Activated CD8-positive, alpha-beta memory T cell treated with anti-CD3 and anti-CD28 coated beads for 1 hour (primary cell): ENCODE results near the gene CEACAM16.

Experiments
- DNase-seq, 2 donors: peaks; one replicate each; pipeline ENCODE4 v3.0.0-alpha.2; 2020; ENCODE audit warnings: low read depth in 1 of 2; ENCODE audit errors: extremely low read depth in 1 of 2

Gene CEACAM16

GRCh38 chr19:44757735-44758505 is 59.0 kb downstream of the CEACAM16 start:
- no peak for DNase-seq

GRCh38 chr19:44758596-44758995 is 59.6 kb downstream of the CEACAM16 start:
- no peak for DNase-seq

DNA sequence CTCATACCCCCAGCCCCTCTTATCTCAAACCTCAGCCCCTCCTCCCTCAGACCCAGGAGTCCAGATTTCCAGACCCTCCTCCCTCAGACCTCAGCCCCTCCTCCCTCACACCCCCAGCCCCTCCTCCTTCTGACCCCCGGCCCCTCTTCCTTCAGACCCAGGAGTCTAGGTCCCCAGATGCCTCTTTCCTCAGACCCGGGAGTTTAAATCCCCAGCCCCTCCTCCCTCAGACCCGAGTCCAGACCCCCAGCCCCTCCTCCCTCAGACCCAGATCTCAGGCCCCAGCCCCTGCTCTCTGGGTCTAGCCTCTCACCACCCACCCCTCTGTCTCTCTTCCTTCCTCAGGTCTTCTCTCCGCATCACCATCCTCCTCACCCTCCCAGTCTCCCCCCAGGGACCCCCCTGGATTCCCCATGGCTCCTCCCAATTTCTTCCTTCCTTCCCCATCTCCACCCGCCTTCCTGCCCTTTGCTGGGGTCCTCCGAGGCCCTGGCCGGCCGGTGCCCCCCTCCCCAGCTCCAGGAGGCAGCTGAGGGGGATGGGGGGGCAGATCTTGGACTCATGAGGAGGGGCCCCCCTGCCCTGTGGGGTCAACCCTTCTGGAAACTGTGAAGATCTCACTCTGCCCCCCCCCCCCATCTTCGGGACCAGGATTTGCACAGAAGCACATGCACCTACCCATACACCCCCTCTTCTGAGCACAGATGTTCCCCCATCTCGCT is 60.3 kb downstream of the CEACAM16 start:
- no peak for DNase-seq
